Effector CD4-positive, alpha-beta T cell (primary cell): ENCODE data around the gene APLP2.
"Not testable (repeated sequence)": the region's sequence is repeated elsewhere in the genome, so short reads cannot be mapped to it uniquely, and the experiment has no call there.

Experiments
- DNase-seq: peaks from one replicate; pipeline ENCODE4 v3.0.0-alpha.2; 2020

APLP2 gene

GRCh38 chr11:130092661-130093060, 23.0 kb downstream of the APLP2 start:
- DNase-seq = no peak

GRCh38 chr11:130094614-130095013, 24.9 kb downstream of the APLP2 start:
- DNase-seq = no peak

GRCh38 chr11:130095326-130095725, 25.6 kb downstream of the APLP2 start:
- DNase-seq = no peak

- DNase-seq = no peak
These were observed 26.3 kb downstream of the APLP2 start for GRCh38 chr11:130096042-130096441.

- DNase-seq = no peak
These were observed 27.1 kb downstream of the APLP2 start for GRCh38 chr11:130096823-130097222.

- no peak for DNase-seq
These were observed 27.6 kb downstream of the APLP2 start for GRCh38 chr11:130097285-130097684.

GRCh38 chr11:130099356-130099755, 29.7 kb downstream of the APLP2 start:
- no peak for DNase-seq

GRCh38 chr11:130100381-130101095, 30.8 kb downstream of the APLP2 start:
- no peak for DNase-seq

- DNase-seq = no peak
These were observed 32.0 kb downstream of the APLP2 start for GRCh38 chr11:130101661-130102060.

- no peak for DNase-seq
These were observed 32.9 kb downstream of the APLP2 start for GRCh38 chr11:130102301-130103249.

- DNase-seq = no peak
These were observed 33.7 kb downstream of the APLP2 start for GRCh38 chr11:130103296-130103814.

- no peak for DNase-seq
These were observed 36.7 kb downstream of the APLP2 start for GRCh38 chr11:130106381-130106780.

- DNase-seq = not testable (repeated sequence)
These were observed 39.0 kb downstream of the APLP2 start for GRCh38 chr11:130108671-130109070.

- DNase-seq = no peak
These were observed 39.7 kb downstream of the APLP2 start for GRCh38 chr11:130109386-130109785.

- no peak for DNase-seq
These were observed 40.8 kb downstream of the APLP2 start for GRCh38 chr11:130110339-130111108.

GRCh38 chr11:130112071-130112830, 42.6 kb downstream of the APLP2 start:
- no peak for DNase-seq

GRCh38 chr11:130114281-130114680, 44.6 kb downstream of the APLP2 start:
- DNase-seq = no peak

- no peak for DNase-seq
These were observed 45.0 kb downstream of the APLP2 start for GRCh38 chr11:130114726-130115125.

GRCh38 chr11:130115218-130115617, 45.5 kb downstream of the APLP2 start:
- DNase-seq = no peak

GRCh38 chr11:130118165-130118564, 48.5 kb downstream of the APLP2 start:
- DNase-seq = no peak

- DNase-seq = no peak
These were observed 49.1 kb downstream of the APLP2 start for GRCh38 chr11:130118636-130119387.
